HG03095 (cell line): ENCODE data around the gene IL1R2.

Experiments used
- ATAC-seq: cut with Tn5 transposase; IDR thresholded peaks from one replicate; pipeline ENCODE4 v1.9.1; 2021; ENCODE audit warnings: moderate library complexity; ENCODE audit not compliant: unreplicated experiment

The IL1R2 gene

DNA sequence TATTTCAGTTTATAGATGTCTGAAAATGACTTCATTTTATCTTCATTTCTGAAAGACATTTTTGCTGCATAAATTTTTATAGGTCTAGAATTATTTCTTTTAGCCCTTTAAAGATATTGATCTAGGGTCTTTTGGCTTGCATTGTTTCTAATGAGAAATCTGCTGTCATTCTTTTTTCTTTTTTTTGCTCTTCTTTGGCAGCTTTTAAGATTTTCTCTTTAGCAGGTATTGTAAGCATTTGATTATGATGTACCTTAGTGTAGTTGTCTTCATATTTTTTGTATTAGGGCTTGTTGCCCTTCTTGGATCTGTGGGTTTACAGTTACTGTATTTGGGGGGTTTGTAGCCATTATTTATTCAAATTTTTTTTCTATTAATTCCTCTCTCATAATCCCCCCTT lies 84.8 kb downstream of the IL1R2 start:
- ATAC-seq: no peak
